Measurements from ENCODE around the gene CERS3. TPM values are rescaled to one million over a fixed set of nuclear protein-coding genes. Genes with fewer than 3 reads are reported as not detected.
"Not testable (repeated sequence)": the region's sequence is repeated elsewhere in the genome, so short reads cannot be mapped to it uniquely, and the experiment has no call there.

CERS3 gene
- total RNA-seq, 4 donors from 2014 or later: not detected

DNA sequence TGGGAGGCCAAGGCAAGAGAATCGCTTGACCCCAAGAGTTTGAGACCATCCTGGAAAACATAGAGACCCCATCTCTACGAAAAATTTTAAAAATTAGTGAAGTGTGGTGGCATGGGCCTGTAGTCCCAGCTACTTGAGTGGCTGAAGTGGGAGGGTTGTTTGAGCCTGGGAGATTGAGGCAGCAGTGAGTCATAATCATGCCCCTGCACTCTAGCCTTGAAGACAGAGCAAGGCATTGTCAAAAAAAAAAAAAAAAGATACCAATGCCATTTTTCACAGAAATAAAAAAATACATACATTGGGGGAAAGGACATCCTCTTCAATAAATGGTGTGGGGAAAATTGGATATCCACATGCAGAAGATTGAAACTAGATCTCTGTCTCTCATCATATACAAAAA, 74.6 kb downstream of the CERS3 start:
- in situ Hi-C loops (cut with MboI; ENCODE audit: low pct_ligation_motif_present in 1 of 4, low pct_unique_long_range_greater_than_20kb in 1 of 4, low sequenced_read_pairs in 3 of 4) (no loop called here), intact Hi-C loops (cut with DNase I; ENCODE audit: low total_unique reads) (no loop called here)
- DNase-seq: no peak
- Histone ChIP-seq H3K27ac (no peak overlapping the region), H3K4me3 (no peak overlapping the region), H3K4me1 (no peaks in the 10 kb centered on the region), H3K36me3 (no peaks in the 10 kb centered on the region), H3K27me3 (no peaks in the 10 kb centered on the region), H3K9me3 (peaks cover 7 to 8% of the 10 kb centered on the region in 2 donors)
- TF ChIP-seq POLR2A (IDR thresholded peaks at IDR 0.05) (no peak), POLR2AphosphoS5 (IDR thresholded peaks at IDR 0.05) (no peak), EP300 (IDR thresholded peaks at IDR 0.05; ENCODE audit: low read depth) (no peak)
- TF ChIP-seq, protein P1, sequence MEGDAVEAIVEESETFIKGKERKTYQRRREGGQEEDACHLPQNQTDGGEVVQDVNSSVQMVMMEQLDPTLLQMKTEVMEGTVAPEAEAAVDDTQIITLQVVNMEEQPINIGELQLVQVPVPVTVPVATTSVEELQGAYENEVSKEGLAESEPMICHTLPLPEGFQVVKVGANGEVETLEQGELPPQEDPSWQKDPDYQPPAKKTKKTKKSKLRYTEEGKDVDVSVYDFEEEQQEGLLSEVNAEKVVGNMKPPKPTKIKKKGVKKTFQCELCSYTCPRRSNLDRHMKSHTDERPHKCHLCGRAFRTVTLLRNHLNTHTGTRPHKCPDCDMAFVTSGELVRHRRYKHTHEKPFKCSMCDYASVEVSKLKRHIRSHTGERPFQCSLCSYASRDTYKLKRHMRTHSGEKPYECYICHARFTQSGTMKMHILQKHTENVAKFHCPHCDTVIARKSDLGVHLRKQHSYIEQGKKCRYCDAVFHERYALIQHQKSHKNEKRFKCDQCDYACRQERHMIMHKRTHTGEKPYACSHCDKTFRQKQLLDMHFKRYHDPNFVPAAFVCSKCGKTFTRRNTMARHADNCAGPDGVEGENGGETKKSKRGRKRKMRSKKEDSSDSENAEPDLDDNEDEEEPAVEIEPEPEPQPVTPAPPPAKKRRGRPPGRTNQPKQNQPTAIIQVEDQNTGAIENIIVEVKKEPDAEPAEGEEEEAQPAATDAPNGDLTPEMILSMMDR (IDR thresholded peaks at IDR 0.05): no peak
- WGBS, 2 donors (ENCODE audit: low coverage in 1 of 2): 62% methylated on average over 2 of the region's 2 CpGs; no CpG with 5 or more reads in 1 of the 2 donors

GRCh38 chr15:100448481-100448880, 80.3 kb downstream of the CERS3 start:
- intact Hi-C loops (cut with DNase I; ENCODE audit: low total_unique reads): no loop called here
- Histone ChIP-seq H3K27ac (no peak overlapping the region), H3K9me3 (peaks cover 0 to 8% of the 10 kb centered on the region in 2 donors), H3K36me3 (no peaks in the 10 kb centered on the region), H3K27me3 (no peaks in the 10 kb centered on the region), H3K4me1 (no peaks in the 10 kb centered on the region), H3K4me3 (no peak overlapping the region)
- in situ Hi-C loops (cut with MboI; ENCODE audit: low pct_ligation_motif_present in 1 of 4, low pct_unique_long_range_greater_than_20kb in 1 of 4, low sequenced_read_pairs in 3 of 4): no loop called here
- 84% methylated on average over 2 of the region's 2 CpGs; no CpG with 5 or more reads in 1 of the 2 donors for WGBS, 2 donors (ENCODE audit: low coverage in 1 of 2)
- TF ChIP-seq EP300 (IDR thresholded peaks at IDR 0.05; ENCODE audit: low read depth): no peak
- TF ChIP-seq, protein P1 (IDR thresholded peaks at IDR 0.05): no peak
- no peak for DNase-seq

DNA sequence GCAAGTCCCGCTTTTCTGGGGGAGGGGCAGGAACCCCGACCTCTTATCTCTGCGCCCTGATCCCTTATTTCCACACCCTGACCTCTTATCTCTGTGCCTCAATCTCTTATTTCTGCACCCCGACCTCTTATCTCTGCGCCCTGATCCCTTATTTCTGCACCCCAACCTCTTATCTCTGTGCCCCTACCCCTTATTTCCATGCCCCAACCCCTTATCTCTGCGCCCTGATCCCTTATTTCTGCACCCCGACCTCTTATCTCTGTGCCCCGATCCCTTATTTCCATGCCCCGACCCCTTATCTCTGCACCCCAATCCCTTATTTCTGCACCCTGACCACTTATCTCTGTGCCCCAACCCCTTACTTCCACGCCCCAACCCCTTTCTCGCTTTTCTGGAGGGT, 87.7 kb downstream of the CERS3 start:
- H3K27ac ChIP-seq; H3K36me3 ChIP-seq; H3K4me3 ChIP-seq; H3K4me1 ChIP-seq; H3K9me3 ChIP-seq; H3K27me3 ChIP-seq; intact Hi-C loops (cut with DNase I; ENCODE audit: low total_unique reads); DNase-seq; in situ Hi-C loops (cut with MboI; ENCODE audit: low pct_ligation_motif_present in 1 of 4, low pct_unique_long_range_greater_than_20kb in 1 of 4, low sequenced_read_pairs in 3 of 4): not testable (repeated sequence)
- 81% methylated on average over 9 to 11 of the region's 11 CpGs for WGBS, 2 donors (ENCODE audit: low coverage in 1 of 2)

DNA sequence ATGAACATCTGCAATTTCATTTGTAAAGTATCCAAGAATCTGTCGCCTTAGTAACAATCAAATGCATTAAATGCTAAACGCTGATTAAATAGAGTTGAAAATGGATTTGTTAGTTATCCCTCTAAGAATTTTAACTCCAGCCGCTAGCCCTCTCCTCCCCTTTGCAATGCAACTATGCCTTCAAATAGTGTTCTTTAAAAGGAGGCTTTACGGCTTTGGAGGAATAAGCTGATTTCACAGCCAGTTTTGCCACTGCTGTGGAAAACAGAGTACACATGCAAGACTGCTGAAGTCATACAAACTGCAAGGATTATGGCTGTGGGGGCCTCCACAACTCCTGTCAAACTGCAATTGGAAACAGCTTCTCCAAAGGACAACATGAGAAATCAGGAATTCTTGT, 89.2 kb downstream of the CERS3 start:
- intact Hi-C loops (cut with DNase I; ENCODE audit: low total_unique reads): no loop called here
- 59 to 88% methylated on average over 4 of the region's 4 CpGs for WGBS, 2 donors (ENCODE audit: low coverage in 1 of 2)
- in situ Hi-C loops (cut with MboI; ENCODE audit: low pct_ligation_motif_present in 1 of 4, low pct_unique_long_range_greater_than_20kb in 1 of 4, low sequenced_read_pairs in 3 of 4): no loop called here

DNA sequence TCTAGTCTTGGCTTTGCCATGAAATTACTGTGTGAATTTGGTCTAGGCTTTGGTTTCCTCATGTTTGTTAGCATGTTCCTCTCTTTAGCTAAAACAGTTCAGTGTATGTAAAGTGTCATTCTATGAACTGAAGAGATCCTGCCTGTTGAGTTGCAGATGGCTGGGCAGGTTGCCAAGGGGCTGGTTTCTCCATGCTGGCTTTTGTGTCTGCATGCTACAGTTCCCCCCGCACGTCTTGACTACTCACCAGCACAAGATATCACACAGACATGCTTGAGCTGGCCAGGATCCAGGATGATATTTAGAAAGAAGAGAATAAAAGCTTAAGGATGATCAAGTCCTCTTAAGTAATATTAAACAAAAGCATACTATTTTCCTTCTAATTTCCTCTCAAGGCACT, 90.2 kb downstream of the CERS3 start:
- Histone ChIP-seq H3K9me3 (no peaks in the 10 kb centered on the region), H3K36me3 (no peaks in the 10 kb centered on the region), H3K27me3 (no peaks in the 10 kb centered on the region), H3K27ac (no peak overlapping the region), H3K4me3 (no peak overlapping the region), H3K4me1 (peaks cover 0 to 8% (median 1%) of the 10 kb centered on the region in 4 donors)
- in situ Hi-C loops (cut with MboI; ENCODE audit: low pct_ligation_motif_present in 1 of 4, low pct_unique_long_range_greater_than_20kb in 1 of 4, low sequenced_read_pairs in 3 of 4): no loop called here
- TF ChIP-seq POLR2A (IDR thresholded peaks at IDR 0.05) (no peak), POLR2AphosphoS5 (IDR thresholded peaks at IDR 0.05) (no peak), EP300 (IDR thresholded peaks at IDR 0.05; ENCODE audit: low read depth) (no peak)
- TF ChIP-seq, protein P1 (IDR thresholded peaks at IDR 0.05): no peak
- intact Hi-C loops (cut with DNase I; ENCODE audit: low total_unique reads): no loop called here
- peak; percentile 41 for DNase-seq
- 5 to 8% methylated on average over 2 of the region's 2 CpGs for WGBS, 2 donors (ENCODE audit: low coverage in 1 of 2)

More for the DNA sequence above, 89.2 kb downstream of the CERS3 start:
- Histone ChIP-seq H3K4me1 (peaks cover 0 to 8% (median 1%) of the 10 kb centered on the region in 4 donors), H3K27ac (no peak overlapping the region), H3K4me3 (no peak overlapping the region), H3K9me3 (no peaks in the 10 kb centered on the region), H3K36me3 (no peaks in the 10 kb centered on the region), H3K27me3 (no peaks in the 10 kb centered on the region)
- no peak for DNase-seq
- no peak for TF ChIP-seq POLR2AphosphoS5 (IDR thresholded peaks at IDR 0.05)
